Erythroblast (primary cell): ENCODE results near the gene AACS.

ENCODE experiments used
- GATA1 ChIP-seq: IDR thresholded peaks from 2 replicates; pipeline ENCODE4 v1.6.1; 2011; ENCODE audit warnings: low read depth, mild to moderate bottlenecking, control low read depth, low read length, moderate library complexity
- POLR2A ChIP-seq: IDR thresholded peaks from 2 replicates; pipeline ENCODE4 v1.6.1; 2011; ENCODE audit warnings: mild to moderate bottlenecking, low read length

DNA sequence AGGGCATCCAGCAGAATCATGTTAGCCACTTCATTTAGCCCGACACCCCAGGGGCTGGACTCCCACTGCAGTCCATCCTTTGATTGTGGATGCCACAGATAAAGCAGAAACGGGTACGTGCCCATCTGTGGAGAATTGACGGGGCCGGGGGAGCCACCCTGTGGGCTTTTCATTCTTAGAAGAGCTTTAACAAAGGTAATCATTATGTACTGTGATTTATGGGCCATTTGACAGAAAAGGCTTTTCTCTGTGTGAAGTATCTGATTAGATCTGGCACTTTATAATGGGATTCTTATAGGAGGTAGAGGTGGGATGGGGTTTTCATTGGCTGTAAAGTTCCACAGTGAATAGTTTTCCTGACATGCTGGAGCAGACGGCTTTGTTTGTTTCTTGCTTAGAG is 40.4 kb downstream of the AACS start:
- no peak for TF ChIP-seq POLR2A
- no peak for TF ChIP-seq GATA1
